Peyer's patch (tissue), 4 donors: ENCODE results near the gene NDOR1.

Source experiments
- POLR2A ChIP-seq, 2 donors: fragments of 450-650 bp; IDR thresholded peaks; one replicate each; pipeline ENCODE4 v1.5.1; 2017; ENCODE audit warnings: antibody characterized with exemption in 2 of 2, mild to moderate bottlenecking in 2 of 2, moderate library complexity in 2 of 2
- TF ChIP-seq, protein P1 (sequence below), 6 experiments: fragments of 450-650 bp in 4 of 6; fragments of 200-600 bp in 2 of 6; sonication (generic) in 1 of 6; IDR thresholded peaks; one replicate each; pipeline ENCODE4 v1.5.1; 2017 to 2019; ENCODE audit warnings: antibody characterized with exemption in 6 of 6, mild to moderate bottlenecking in 3 of 6, moderate library complexity in 1 of 6

DNA sequence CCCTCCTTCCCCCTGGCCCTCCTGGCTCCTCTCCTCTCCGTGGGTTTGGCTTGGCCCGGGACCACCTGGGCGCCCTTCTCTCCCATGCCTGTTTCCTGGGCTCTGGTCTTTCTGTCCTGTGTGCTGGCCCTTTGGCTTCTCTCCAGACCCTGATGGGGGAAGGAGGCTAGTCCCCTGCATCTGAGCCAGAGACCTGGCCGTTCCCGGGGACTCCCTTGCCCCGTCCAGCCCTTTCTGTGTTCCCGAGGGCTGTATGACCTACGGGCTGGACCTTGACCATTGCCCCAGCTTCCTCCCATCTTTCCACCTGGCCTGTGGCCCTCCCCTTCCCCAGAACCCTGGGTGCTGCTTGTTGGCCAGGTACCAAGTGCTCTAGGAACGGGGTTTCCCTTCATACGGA is 58.0 kb downstream of the NDOR1 start:
- TF ChIP-seq, protein P1, sequence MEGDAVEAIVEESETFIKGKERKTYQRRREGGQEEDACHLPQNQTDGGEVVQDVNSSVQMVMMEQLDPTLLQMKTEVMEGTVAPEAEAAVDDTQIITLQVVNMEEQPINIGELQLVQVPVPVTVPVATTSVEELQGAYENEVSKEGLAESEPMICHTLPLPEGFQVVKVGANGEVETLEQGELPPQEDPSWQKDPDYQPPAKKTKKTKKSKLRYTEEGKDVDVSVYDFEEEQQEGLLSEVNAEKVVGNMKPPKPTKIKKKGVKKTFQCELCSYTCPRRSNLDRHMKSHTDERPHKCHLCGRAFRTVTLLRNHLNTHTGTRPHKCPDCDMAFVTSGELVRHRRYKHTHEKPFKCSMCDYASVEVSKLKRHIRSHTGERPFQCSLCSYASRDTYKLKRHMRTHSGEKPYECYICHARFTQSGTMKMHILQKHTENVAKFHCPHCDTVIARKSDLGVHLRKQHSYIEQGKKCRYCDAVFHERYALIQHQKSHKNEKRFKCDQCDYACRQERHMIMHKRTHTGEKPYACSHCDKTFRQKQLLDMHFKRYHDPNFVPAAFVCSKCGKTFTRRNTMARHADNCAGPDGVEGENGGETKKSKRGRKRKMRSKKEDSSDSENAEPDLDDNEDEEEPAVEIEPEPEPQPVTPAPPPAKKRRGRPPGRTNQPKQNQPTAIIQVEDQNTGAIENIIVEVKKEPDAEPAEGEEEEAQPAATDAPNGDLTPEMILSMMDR (IDR thresholded peaks at IDR 0.05) = no peak
- no peak for TF ChIP-seq POLR2A (IDR thresholded peaks at IDR 0.05)
